Neuronal stem cell (in vitro differentiated cells): ENCODE results near the gene SLC37A1.

Experiments
- DNase-seq: peaks from one replicate; pipeline ENCODE4 v3.0.0-alpha.2; 2013; ENCODE audit warnings: low spot score
- H2AFZ ChIP-seq: one replicate; pipeline ENCODE4 v1.6.1; 2013; ENCODE audit warnings: mild to moderate bottlenecking, low read length, inconsistent platforms
- H2AK5ac ChIP-seq: 2 replicates; pipeline ENCODE4 v1.6.1; 2013; ENCODE audit warnings: low read depth, mild to moderate bottlenecking, inconsistent platforms, low read length, moderate library complexity, mixed read lengths
- H2BK120ac ChIP-seq: 2 replicates; pipeline ENCODE4 v1.6.1; 2013; ENCODE audit warnings: low read depth, mild to moderate bottlenecking, inconsistent platforms, low read length, moderate library complexity, mixed read lengths
- H2BK12ac ChIP-seq: one replicate; pipeline ENCODE4 v1.6.1; 2013; ENCODE audit warnings: low read length, inconsistent platforms
- H2BK15ac ChIP-seq: 2 replicates; pipeline ENCODE4 v1.6.1; 2013; ENCODE audit warnings: mild to moderate bottlenecking, low read length, inconsistent platforms, mixed read lengths
- H2BK5ac ChIP-seq: one replicate; pipeline ENCODE4 v1.6.1; 2013; ENCODE audit warnings: inconsistent platforms, mild to moderate bottlenecking, low read length, moderate library complexity
- H3K14ac ChIP-seq: one replicate; pipeline ENCODE4 v1.6.1; 2013; ENCODE audit warnings: low read length, inconsistent platforms
- H3K18ac ChIP-seq: 2 replicates; pipeline ENCODE4 v1.6.1; 2013; ENCODE audit warnings: low read length, inconsistent platforms
- H3K23ac ChIP-seq: 2 replicates; pipeline ENCODE4 v1.6.1; 2013; ENCODE audit warnings: low read depth, mild to moderate bottlenecking, mixed read lengths, low read length, inconsistent platforms; ENCODE audit not compliant: poor library complexity
- H3K27ac ChIP-seq: replicated peaks from 3 replicates; pipeline ENCODE4 v1.5.1; 2013; ENCODE audit warnings: low read length, inconsistent platforms
- H3K27me3 ChIP-seq, 3 experiments: 2 replicates each; pipeline ENCODE4 v1.6.1; 2013; ENCODE audit warnings: low read length in 3 of 3, mild to moderate bottlenecking in 2 of 3, inconsistent platforms in 1 of 3, low read depth in 1 of 3, mixed read lengths in 1 of 3, moderate library complexity in 1 of 3; ENCODE audit not compliant: control insufficient read depth in 3 of 3, insufficient read depth in 3 of 3
- H3K36me3 ChIP-seq, 2 donors: replicated peaks in 1 of 2; 2 replicates each; pipeline ENCODE4 v1.6.1; 2013; ENCODE audit warnings: low read length in 2 of 2; ENCODE audit not compliant: control insufficient read depth in 2 of 2, insufficient read depth in 2 of 2
- H3K4ac ChIP-seq: 2 replicates; pipeline ENCODE4 v1.6.1; 2013; ENCODE audit warnings: inconsistent platforms, mild to moderate bottlenecking, low read length, moderate library complexity
- H3K4me1 ChIP-seq, 2 donors: 1 replicate in 1 of 2; 2 replicates in 1 of 2; pipeline ENCODE4 v1.6.1; 2013; ENCODE audit warnings: low read length in 2 of 2, low read depth in 1 of 2; ENCODE audit not compliant: control insufficient read depth in 2 of 2, insufficient read depth in 1 of 2
- H3K4me2 ChIP-seq: one replicate; pipeline ENCODE4 v1.6.1; 2013; ENCODE audit warnings: mild to moderate bottlenecking, low read length, inconsistent platforms; ENCODE audit not compliant: insufficient read depth, poor library complexity, severe bottlenecking
- H3K4me3 ChIP-seq, 2 donors: 2 replicates each; pipeline ENCODE4 v1.5.1; 2013; ENCODE audit warnings: low read length in 2 of 2, mild to moderate bottlenecking in 2 of 2, inconsistent platforms in 1 of 2, moderate library complexity in 1 of 2
- H3K79me1 ChIP-seq: one replicate; pipeline ENCODE4 v1.6.1; 2013; ENCODE audit warnings: low read depth, mild to moderate bottlenecking, inconsistent platforms, low read length, moderate library complexity
- H3K9ac ChIP-seq: one replicate; pipeline ENCODE4 v1.6.1; 2013; ENCODE audit warnings: mild to moderate bottlenecking, low read depth, low read length, inconsistent platforms; ENCODE audit not compliant: poor library complexity
- H3K9me3 ChIP-seq, 2 donors: replicated peaks in 1 of 2; 2 replicates each; pipeline versions ENCODE3 to v1.6.1; 2013; ENCODE audit warnings: low read length in 2 of 2, mild to moderate bottlenecking in 2 of 2, inconsistent platforms in 1 of 2, low read depth in 1 of 2, mixed read lengths in 1 of 2, moderate library complexity in 1 of 2; ENCODE audit not compliant: control insufficient read depth in 2 of 2, insufficient read depth in 1 of 2
- H4K8ac ChIP-seq: one replicate; pipeline ENCODE4 v1.6.1; 2013; ENCODE audit warnings: low read depth, mild to moderate bottlenecking, inconsistent platforms, low read length, moderate library complexity
- H4K91ac ChIP-seq: one replicate; pipeline ENCODE4 v1.6.1; 2013; ENCODE audit warnings: low read length, low read depth, mild to moderate bottlenecking, inconsistent platforms; ENCODE audit not compliant: poor library complexity
- whole genome bisulfite sequencing, 2 donors: extraction: QIAGEN DNeasy Blood & Tissue Kit; methylation state at CpG; one replicate each; pipeline ENCODE4 v1.1.7; 2013; ENCODE audit warnings: missing lambda C conversion rate in 2 of 2, mixed read lengths in 1 of 2; ENCODE audit not compliant: insufficient read length in 2 of 2, insufficient replicate concordance in 1 of 2; ENCODE audit errors: extremely low coverage in 2 of 2; 5-methylcytosine and 5-hydroxymethylcytosine counted together

Gene SLC37A1

GRCh38 chr21:42583477-42584295 is 70.0 kb downstream of the SLC37A1 start:
- Histone ChIP-seq H3K9ac (no peak overlapping the region), H2BK5ac (peak overlapping the region; percentile 49), H3K4me1 (peaks cover 0 to 6% of the 10 kb centered on the region in 2 donors), H4K8ac (no peak overlapping the region), H3K79me1 (no peaks in the 10 kb centered on the region), H3K4me2 (no peak overlapping the region), H2AK5ac (peak overlapping the region; percentile 73), H2AFZ (no peak overlapping the region), H3K36me3 (no peaks in the 10 kb centered on the region), H3K4me3 (no peak overlapping the region), H2BK15ac (peak overlapping the region; percentile 22), H4K91ac (no peak overlapping the region), H3K27me3 (peaks cover 0 to 7% (median 0%) of the 10 kb centered on the region in 3 experiments), H3K9me3 (peaks cover 0 to 2% of the 10 kb centered on the region in 2 donors), H3K14ac (peak overlapping the region; percentile 76), H3K27ac (no peak overlapping the region), H2BK120ac (no peak overlapping the region), H3K18ac (no peak overlapping the region), H3K23ac (peak overlapping the region; percentile 57), H3K4ac (no peak overlapping the region), H2BK12ac (no peak overlapping the region)
- no CpG with 5 or more reads among the region's 20 CpGs for WGBS, 2 donors
- DNase-seq, result no peak

GRCh38 chr21:42584296-42584641 is 70.6 kb downstream of the SLC37A1 start:
- Histone ChIP-seq H2BK15ac (no peak overlapping the region), H3K4me1 (peaks cover 0 to 6% of the 10 kb centered on the region in 2 donors), H2AFZ (no peak overlapping the region), H2BK120ac (no peak overlapping the region), H3K4ac (no peak overlapping the region), H3K27me3 (peaks cover 0 to 7% (median 0%) of the 10 kb centered on the region in 3 experiments), H3K36me3 (no peaks in the 10 kb centered on the region), H3K4me2 (no peak overlapping the region), H4K91ac (no peak overlapping the region), H2AK5ac (peak overlapping the region; percentile 36), H3K9ac (no peak overlapping the region), H3K14ac (no peak overlapping the region), H3K9me3 (peaks cover 0 to 2% of the 10 kb centered on the region in 2 donors), H3K27ac (no peak overlapping the region), H2BK12ac (no peak overlapping the region), H3K79me1 (no peaks in the 10 kb centered on the region), H3K18ac (peak overlapping the region; percentile 63), H2BK5ac (no peak overlapping the region), H3K4me3 (no peak overlapping the region), H3K23ac (peak overlapping the region; percentile 70), H4K8ac (no peak overlapping the region)
- WGBS, 2 donors, result no CpG with 5 or more reads among the region's 11 CpGs
- DNase-seq, result no peak

GRCh38 chr21:42585881-42586280 is 72.2 kb downstream of the SLC37A1 start:
- no peak overlapping the region for H2BK120ac ChIP-seq
- peaks cover 0 to 6% of the 10 kb centered on the region in 2 donors for H3K4me1 ChIP-seq
- H3K4me2 ChIP-seq, result no peak overlapping the region
- peaks cover 2% of the 10 kb centered on the region for H3K79me1 ChIP-seq
- H4K8ac ChIP-seq, result no peak overlapping the region
- no CpG with 5 or more reads among the region's 10 CpGs for WGBS, 2 donors
- no peaks in the 10 kb centered on the region for H3K36me3 ChIP-seq
- H4K91ac ChIP-seq, result no peak overlapping the region
- H2AK5ac ChIP-seq, result no peak overlapping the region
- H3K9me3 ChIP-seq, result peaks cover 0 to 2% of the 10 kb centered on the region in 2 donors
- H2BK15ac ChIP-seq, result no peak overlapping the region
- no peaks in the 10 kb centered on the region for H3K27me3 ChIP-seq
- no peak overlapping the region for H3K23ac ChIP-seq
- no peak overlapping the region for H3K27ac ChIP-seq
- H2AFZ ChIP-seq, result no peak overlapping the region
- H3K9ac ChIP-seq, result no peak overlapping the region
- H3K4ac ChIP-seq, result no peak overlapping the region
- no peak overlapping the region for H3K18ac ChIP-seq
- H2BK12ac ChIP-seq, result no peak overlapping the region
- no peak for DNase-seq
- H2BK5ac ChIP-seq, result no peak overlapping the region
- no peak overlapping the region for H3K4me3 ChIP-seq
- no peak overlapping the region for H3K14ac ChIP-seq

GRCh38 chr21:42586406-42586805 is 72.8 kb downstream of the SLC37A1 start:
- no peak overlapping the region for H3K4me3 ChIP-seq
- H3K9me3 ChIP-seq, result peaks cover 0 to 3% of the 10 kb centered on the region in 2 donors
- H2AK5ac ChIP-seq, result no peak overlapping the region
- no peak overlapping the region for H4K91ac ChIP-seq
- H2BK15ac ChIP-seq, result no peak overlapping the region
- H3K4ac ChIP-seq, result no peak overlapping the region
- H2BK12ac ChIP-seq, result no peak overlapping the region
- H3K18ac ChIP-seq, result no peak overlapping the region
- H2BK5ac ChIP-seq, result no peak overlapping the region
- no CpG with 5 or more reads among the region's 19 CpGs for WGBS, 2 donors
- H4K8ac ChIP-seq, result no peak overlapping the region
- no peak for DNase-seq
- H2AFZ ChIP-seq, result no peak overlapping the region
- peaks cover 0 to under 1% (median 0%) of the 10 kb centered on the region in 3 experiments for H3K27me3 ChIP-seq
- H2BK120ac ChIP-seq, result no peak overlapping the region
- H3K4me2 ChIP-seq, result no peak overlapping the region
- H3K14ac ChIP-seq, result no peak overlapping the region
- no peak overlapping the region for H3K23ac ChIP-seq
- no peaks in the 10 kb centered on the region for H3K36me3 ChIP-seq
- H3K4me1 ChIP-seq, result peaks cover 0 to 6% of the 10 kb centered on the region in 2 donors
- H3K9ac ChIP-seq, result no peak overlapping the region
- peaks cover 2% of the 10 kb centered on the region for H3K79me1 ChIP-seq
- H3K27ac ChIP-seq, result no peak overlapping the region
